PC-9 (cell line): ENCODE data around the gene SDCBP2. TPM values are rescaled to one million over a fixed set of nuclear protein-coding genes. Genes with fewer than 3 reads are reported as not detected.

ENCODE experiments used
- BruUV-seq: library from RNA; stranded (reverse); fragments of 400-500 nt; replicated peaks from 2 replicates; lab custom pipeline; 2021; lab: Mats Ljungman, UMichigan
- CTCF ChIA-PET: fragments of 300-600 bp; sonication (Branson Sonifier 250); formaldehyde crosslinking; loops from one replicate; lab custom pipeline; 2022; ENCODE audit warnings: antibody characterized with exemption; lab: Charles Lee
- POLR2A ChIA-PET: fragments of 300-600 bp; sonication (Branson Sonifier 250); formaldehyde crosslinking; loops from one replicate; lab custom pipeline; 2022; ENCODE audit warnings: antibody characterized with exemption; ENCODE audit not compliant: unreplicated experiment; lab: Charles Lee
- DNase-seq, 2 experiments: peaks; one replicate each; pipeline versions ENCODE4 v3.0.0 to v3.0.0-alpha.2; 2015 to 2022; ENCODE audit warnings: mixed read lengths in 1 of 2
- H2AFZ ChIP-seq: fragments of 200-600 bp; sonication (generic); 2 replicates; pipeline ENCODE4 v1.8.1; 2017; ENCODE audit warnings: antibody characterized with exemption
- H3F3A ChIP-seq: fragments of 200-600 bp; sonication (generic); 2 replicates; pipeline ENCODE4 v1.8.1; 2017; ENCODE audit warnings: antibody characterized with exemption, mild to moderate bottlenecking, low read depth; ENCODE audit not compliant: insufficient read depth
- H3K27ac ChIP-seq: fragments of 200-600 bp; sonication (generic); 2 replicates; pipeline ENCODE4 v1.6.1; 2016; ENCODE audit warnings: mixed run types
- H3K27me3 ChIP-seq: fragments of 200-600 bp; sonication (generic); 2 replicates; pipeline ENCODE4 v1.6.1; 2016; ENCODE audit warnings: low read depth, mixed run types; ENCODE audit not compliant: insufficient read depth
- H3K36me3 ChIP-seq: fragments of 200-600 bp; sonication (generic); 2 replicates; pipeline ENCODE4 v1.6.1; 2016; ENCODE audit warnings: low read depth, mixed run types
- H3K4me1 ChIP-seq: fragments of 200-600 bp; sonication (generic); replicated peaks from 2 replicates; pipeline ENCODE4 v1.6.1; 2016; ENCODE audit warnings: mixed run types; ENCODE audit not compliant: insufficient read depth
- H3K4me2 ChIP-seq: fragments of 200-600 bp; sonication (generic); 2 replicates; pipeline ENCODE4 v1.6.1; 2017; ENCODE audit warnings: mixed run types
- H3K4me3 ChIP-seq: fragments of 200-600 bp; sonication (generic); 2 replicates; pipeline ENCODE4 v1.6.1; 2016; ENCODE audit warnings: mixed run types
- H3K79me2 ChIP-seq: fragments of 200-600 bp; sonication (generic); 2 replicates; pipeline ENCODE4 v1.6.1; 2017; ENCODE audit warnings: low read depth, mixed run types
- H3K9me2 ChIP-seq: fragments of 200-600 bp; sonication (generic); 2 replicates; pipeline ENCODE4 v1.8.1; 2017; ENCODE audit warnings: mild to moderate bottlenecking; ENCODE audit not compliant: insufficient read depth
- H3K9me3 ChIP-seq: fragments of 200-600 bp; sonication (generic); 2 replicates; pipeline ENCODE4 v1.8.1; 2016; ENCODE audit warnings: low read depth; ENCODE audit not compliant: insufficient read depth
- H4K20me1 ChIP-seq: fragments of 200-600 bp; sonication (generic); 2 replicates; pipeline ENCODE4 v1.8.1; 2017; ENCODE audit not compliant: insufficient read depth
- EZH2 ChIP-seq: fragments of 200-600 bp; sonication (generic); IDR thresholded peaks from 2 replicates; pipeline ENCODE4 v1.8.0; 2017; ENCODE audit warnings: antibody characterized with exemption, low read depth
- intact Hi-C: fragments of 100-400 bp; cut with micrococcal nuclease; formaldehyde crosslinking; loops from one replicate; pipeline ENCODE4 v1.10.0; 2022; ENCODE audit not compliant: unreplicated experiment
- total RNA-seq: library from RNA; stranded (reverse); gene quantifications from 2 replicates; pipeline ENCODE4 v1.2.3, GENCODE V29; 2021
- TF ChIP-seq, protein P1 (sequence below): fragments of 200-600 bp; sonication (generic); conservative IDR thresholded peaks from 2 replicates; pipeline ENCODE4 v1.6.1; 2017; ENCODE audit warnings: mixed run types, antibody characterized with exemption, mild to moderate bottlenecking, moderate library complexity

The SDCBP2 gene
- total RNA-seq, 1 experiment from 2014 or later, result 14.8 TPM

DNA sequence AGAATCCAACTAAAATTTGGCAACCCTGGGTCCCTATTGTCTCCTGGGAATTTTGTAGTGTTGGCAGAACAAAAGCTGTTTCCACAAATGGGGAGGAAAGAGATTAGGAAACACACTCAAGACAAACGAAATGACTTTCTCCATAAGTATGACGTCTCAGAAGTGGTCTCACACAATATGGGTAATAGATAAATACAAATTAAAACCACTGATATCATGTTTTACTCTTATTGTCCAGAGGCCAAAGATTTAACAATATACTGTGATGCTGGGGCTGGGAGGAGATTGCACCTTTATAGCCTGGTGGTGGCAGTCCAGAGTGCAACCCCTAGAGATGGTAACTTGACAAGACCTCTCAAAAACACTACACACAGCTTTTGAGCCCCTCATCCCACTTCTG is 45.3 kb upstream of the SDCBP2 start:
- no peak overlapping the region for H2AFZ ChIP-seq
- no TSS peak for BruUV-seq
- H4K20me1 ChIP-seq, result peaks cover 68% of the 10 kb centered on the region
- ChIA-PET POLR2A (interaction anchor here (0.6 kb wide), 1 partner anchor 42 kb away, joined by 5 read pairs; no protein-coding TSS in a partner anchor), CTCF (no interaction called here)
- no peak overlapping the region for H3K4me2 ChIP-seq
- H3K27ac ChIP-seq, result no peak overlapping the region
- peaks cover 65% of the 10 kb centered on the region for H3F3A ChIP-seq
- intact Hi-C loops, result no loop called here
- no peak overlapping the region for H3K4me3 ChIP-seq
- no peaks in the 10 kb centered on the region; the same call in 1 of the 2 replicates for H3K9me3 ChIP-seq
- TF ChIP-seq, protein P1, sequence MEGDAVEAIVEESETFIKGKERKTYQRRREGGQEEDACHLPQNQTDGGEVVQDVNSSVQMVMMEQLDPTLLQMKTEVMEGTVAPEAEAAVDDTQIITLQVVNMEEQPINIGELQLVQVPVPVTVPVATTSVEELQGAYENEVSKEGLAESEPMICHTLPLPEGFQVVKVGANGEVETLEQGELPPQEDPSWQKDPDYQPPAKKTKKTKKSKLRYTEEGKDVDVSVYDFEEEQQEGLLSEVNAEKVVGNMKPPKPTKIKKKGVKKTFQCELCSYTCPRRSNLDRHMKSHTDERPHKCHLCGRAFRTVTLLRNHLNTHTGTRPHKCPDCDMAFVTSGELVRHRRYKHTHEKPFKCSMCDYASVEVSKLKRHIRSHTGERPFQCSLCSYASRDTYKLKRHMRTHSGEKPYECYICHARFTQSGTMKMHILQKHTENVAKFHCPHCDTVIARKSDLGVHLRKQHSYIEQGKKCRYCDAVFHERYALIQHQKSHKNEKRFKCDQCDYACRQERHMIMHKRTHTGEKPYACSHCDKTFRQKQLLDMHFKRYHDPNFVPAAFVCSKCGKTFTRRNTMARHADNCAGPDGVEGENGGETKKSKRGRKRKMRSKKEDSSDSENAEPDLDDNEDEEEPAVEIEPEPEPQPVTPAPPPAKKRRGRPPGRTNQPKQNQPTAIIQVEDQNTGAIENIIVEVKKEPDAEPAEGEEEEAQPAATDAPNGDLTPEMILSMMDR, result no peak
- no peak for TF ChIP-seq EZH2
- peaks cover 23% of the 10 kb centered on the region for H3K4me1 ChIP-seq
- H3K27me3 ChIP-seq, result no peaks in the 10 kb centered on the region
- peaks cover 84% of the 10 kb centered on the region for H3K79me2 ChIP-seq
- peaks cover 32% of the 10 kb centered on the region for H3K36me3 ChIP-seq
- no peak for DNase-seq
- H3K9me2 ChIP-seq, result no peaks in the 10 kb centered on the region

DNA sequence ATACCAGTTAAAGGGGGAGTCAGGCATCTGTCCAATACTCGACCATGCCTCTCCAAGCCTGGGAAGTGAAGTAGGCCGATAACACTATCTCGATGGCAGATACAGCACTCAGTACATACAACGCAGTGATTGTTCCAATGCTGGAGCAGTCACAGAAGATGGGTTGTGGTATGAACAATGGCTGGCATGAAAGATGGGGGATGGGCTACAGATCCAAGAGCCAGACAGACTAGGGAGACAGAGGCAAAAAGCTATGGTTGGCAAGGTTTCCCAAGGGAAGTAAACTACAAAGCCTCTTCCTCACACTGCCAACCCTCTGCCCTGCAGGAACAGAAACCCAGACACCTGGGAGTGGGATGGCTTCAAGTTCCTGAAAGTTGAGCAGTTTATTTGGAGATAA is 44.7 kb upstream of the SDCBP2 start:
- peaks cover 62% of the 10 kb centered on the region for H3F3A ChIP-seq
- intact Hi-C loops, result no loop called here
- POLR2A ChIA-PET, result interaction anchor here (0.6 kb wide), 1 partner anchor 73 kb away, joined by 3 read pairs; no protein-coding TSS in a partner anchor
- peaks cover 63% of the 10 kb centered on the region for H4K20me1 ChIP-seq
- H3K9me3 ChIP-seq, result no peaks in the 10 kb centered on the region; the same call in 1 of the 2 replicates
- no peak overlapping the region for H3K4me3 ChIP-seq
- H3K79me2 ChIP-seq, result peaks cover 78% of the 10 kb centered on the region
- H3K4me2 ChIP-seq, result no peak overlapping the region
- DNase-seq, result no peak
- TF ChIP-seq EZH2, result no peak
- TF ChIP-seq, protein P1, result no peak
- H3K9me2 ChIP-seq, result no peaks in the 10 kb centered on the region
- CTCF ChIA-PET, result no interaction called here
- H3K36me3 ChIP-seq, result peaks cover 32% of the 10 kb centered on the region
- H3K27me3 ChIP-seq, result no peaks in the 10 kb centered on the region
- H2AFZ ChIP-seq, result no peak overlapping the region
- peaks cover 17% of the 10 kb centered on the region for H3K4me1 ChIP-seq
- no peak overlapping the region for H3K27ac ChIP-seq
- no TSS peak for BruUV-seq

GRCh38 chr20:1373036-1373435 is 44.1 kb upstream of the SDCBP2 start:
- peaks cover 72% of the 10 kb centered on the region for H3K79me2 ChIP-seq
- peaks cover 63% of the 10 kb centered on the region for H4K20me1 ChIP-seq
- H3K27ac ChIP-seq, result no peak overlapping the region
- no peak for DNase-seq
- CTCF ChIA-PET, result no interaction called here
- no peak overlapping the region for H3K4me2 ChIP-seq
- peaks cover 11% of the 10 kb centered on the region for H3K4me1 ChIP-seq
- no peak overlapping the region for H3K4me3 ChIP-seq
- TF ChIP-seq, protein P1, result no peak
- no peak for TF ChIP-seq EZH2
- no peak overlapping the region for H2AFZ ChIP-seq
- no peaks in the 10 kb centered on the region; the same call in 1 of the 2 replicates for H3K9me3 ChIP-seq
- H3K9me2 ChIP-seq, result no peaks in the 10 kb centered on the region
- H3K36me3 ChIP-seq, result peaks cover 34% of the 10 kb centered on the region
- no peaks in the 10 kb centered on the region for H3K27me3 ChIP-seq
- no TSS peak for BruUV-seq
- intact Hi-C loops, result no loop called here
- peaks cover 62% of the 10 kb centered on the region for H3F3A ChIP-seq
- POLR2A ChIA-PET, result interaction anchor here (0.6 kb wide), 1 partner anchor 72 kb away, joined by 3 read pairs; no protein-coding TSS in a partner anchor
